Stimulated activated CD8-positive, alpha-beta memory T cell treated with anti-CD3 and anti-CD28 coated beads, Interleukin-15, amount 100 ng/mL, for 1 hour (primary cell): ENCODE results near the gene NTNG1.

Experiments
- DNase-seq: peaks from one replicate; pipeline ENCODE4 v3.0.0-alpha.2; 2020; ENCODE audit warnings: low read depth

Gene NTNG1

DNA sequence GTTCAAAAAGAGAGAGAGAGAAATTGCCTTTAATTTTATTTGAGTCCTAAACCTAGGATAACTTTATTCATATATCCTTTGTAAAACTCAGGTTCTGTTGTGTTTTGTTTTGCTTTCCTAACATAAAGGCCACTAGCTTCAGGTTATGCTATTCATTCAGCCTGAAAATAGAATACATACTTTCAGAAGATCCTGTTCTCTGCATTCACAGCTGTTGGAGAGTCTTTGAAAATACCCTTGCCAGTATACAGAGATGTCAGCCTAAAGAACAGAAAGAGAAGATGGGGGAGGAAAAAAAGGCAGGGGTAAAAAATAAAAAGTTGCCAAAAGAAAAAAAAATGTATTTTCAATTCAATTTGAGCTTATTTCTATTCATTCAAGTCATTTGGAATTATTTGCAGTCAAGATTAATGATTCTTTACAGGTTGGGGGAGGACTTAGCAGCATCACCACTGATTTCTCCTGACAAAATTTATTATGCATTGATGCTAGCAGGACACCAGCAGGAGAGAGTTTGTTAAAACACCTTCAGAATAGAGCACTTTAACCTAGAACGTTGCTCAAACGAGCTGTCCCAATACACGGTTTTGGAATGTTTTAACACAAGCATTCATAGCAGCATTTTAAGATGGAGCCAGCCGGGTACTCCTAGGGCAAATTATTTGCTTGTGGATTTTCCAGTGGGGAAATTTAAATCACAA, 318.5 kb downstream of the NTNG1 start:
- DNase-seq: no peak

DNA sequence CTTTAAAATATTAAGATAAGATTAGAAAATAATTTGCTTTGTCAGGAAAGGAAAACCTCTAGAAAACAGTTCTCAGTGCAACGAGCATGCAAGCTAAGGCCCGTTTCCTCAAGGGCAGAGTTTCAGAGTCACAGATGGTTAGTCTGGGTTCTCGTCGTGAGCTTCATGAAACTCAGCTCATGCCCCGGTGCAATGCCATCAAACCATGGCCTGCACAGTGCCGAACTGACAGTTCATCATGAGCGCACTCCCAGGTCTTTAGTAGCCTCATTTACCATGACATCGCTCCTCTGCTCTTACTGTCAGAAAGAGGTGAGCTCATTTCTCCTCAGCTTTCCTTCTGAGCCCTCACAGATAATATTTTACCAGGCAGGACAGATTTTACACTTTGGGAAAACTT, 319.2 kb downstream of the NTNG1 start:
- no peak for DNase-seq

DNA sequence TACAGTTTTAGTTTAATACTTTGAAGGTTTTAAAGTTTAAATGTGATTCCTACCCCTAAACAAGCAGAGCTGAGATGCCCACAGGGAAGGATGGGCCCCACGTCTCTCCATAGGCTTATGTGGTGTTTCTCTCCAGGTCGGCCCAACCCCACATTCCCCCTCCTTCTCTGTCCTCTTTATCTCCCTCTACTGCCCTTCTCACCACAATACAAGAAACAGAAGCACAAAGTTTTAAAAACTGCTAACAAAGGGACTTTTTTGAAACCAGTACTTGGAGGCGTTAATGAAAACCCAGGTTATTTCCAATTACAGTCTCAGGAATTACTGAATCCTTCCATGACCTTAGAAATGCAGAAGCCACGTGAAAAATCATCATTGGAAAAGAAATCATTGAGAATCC, 324.0 kb downstream of the NTNG1 start:
- DNase-seq: no peak

DNA sequence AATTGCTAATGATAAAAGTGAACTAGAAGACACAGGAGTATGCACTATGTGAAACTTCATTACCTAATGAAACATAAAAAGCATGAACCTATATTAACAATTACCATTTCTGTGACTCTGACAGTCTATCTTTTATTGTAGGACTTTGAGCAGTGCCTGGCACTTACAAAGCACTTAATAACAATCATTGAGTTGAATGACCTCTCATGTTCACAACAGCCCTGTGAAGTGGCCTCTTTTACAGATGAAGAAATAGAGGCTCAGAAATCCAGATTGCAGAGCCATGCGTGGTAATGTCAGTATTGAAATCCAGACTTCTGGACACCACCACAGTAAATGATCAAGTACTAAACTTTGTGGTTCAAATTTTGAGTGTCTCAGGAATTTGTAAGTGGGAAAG, 326.4 kb downstream of the NTNG1 start:
- DNase-seq: no peak

DNA sequence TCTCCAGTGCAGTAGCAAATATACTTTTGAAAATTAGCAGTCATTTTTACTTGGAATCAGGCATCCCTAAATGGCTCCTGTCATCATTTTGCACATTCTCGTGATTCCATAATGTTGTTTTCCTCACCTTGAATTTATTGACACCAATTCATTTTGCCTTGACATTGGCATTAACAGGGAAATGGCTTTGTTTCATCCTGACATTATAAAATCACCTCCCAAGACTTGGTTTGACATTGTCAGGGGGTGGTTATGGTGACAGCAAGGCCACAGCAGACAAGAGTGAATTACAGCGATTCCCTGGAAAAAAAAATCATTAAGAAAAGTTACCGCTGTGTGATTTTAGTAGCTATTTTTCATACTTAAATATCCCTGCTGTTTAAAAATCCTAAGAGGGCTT, 327.0 kb downstream of the NTNG1 start:
- no peak for DNase-seq

DNA sequence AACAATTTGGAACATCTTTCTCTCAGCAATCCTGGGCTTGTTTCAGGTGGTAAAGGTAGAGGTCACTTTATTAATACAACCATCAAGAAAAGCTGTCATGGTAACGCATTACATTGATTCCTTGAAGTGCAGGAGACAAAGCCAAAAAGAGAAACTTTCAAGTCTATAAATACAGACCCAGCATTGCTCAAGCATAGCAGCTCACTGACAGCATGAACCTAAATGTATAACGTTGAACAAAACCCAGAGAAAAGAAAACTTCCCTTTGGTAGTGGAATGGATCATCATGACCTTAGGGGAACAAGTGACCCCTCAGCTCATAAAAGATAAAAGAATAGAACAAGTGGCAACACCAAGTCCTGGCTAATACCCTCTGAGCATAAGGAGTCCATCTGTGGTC, 332.2 kb downstream of the NTNG1 start:
- no peak for DNase-seq

DNA sequence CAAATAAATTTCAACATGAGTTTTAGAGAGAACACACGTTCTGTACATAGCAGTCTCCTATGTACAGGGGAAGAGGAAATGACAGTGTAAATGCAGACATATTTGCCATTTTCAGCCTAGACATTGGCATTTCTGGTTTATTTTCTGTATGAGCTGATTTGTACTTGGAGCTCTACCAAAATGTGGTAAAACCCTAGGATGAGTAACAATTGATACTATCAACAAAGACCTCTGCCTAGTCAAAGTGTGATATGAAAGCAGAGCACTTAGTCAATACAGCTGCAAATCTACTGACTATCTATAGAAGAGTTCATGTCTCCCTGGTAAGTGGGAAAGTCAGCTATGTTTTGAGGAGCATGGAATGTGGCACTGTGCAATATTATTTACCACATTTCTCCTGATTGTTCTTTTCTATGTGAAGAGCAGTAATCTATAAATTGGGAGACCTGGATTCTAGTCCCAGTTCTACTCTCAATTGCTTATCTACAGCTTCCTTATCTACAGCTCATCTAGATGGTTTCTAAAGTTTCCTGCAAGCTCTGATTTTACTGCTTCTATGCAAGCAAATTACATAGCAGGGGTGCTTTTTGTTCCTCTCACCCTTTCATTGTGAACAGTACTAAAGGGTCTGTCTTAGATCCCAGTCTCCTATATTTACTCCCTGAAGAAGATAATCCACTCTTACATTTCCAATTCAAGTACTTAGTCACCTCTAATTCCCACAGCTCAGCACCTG, 334.2 kb downstream of the NTNG1 start:
- DNase-seq: no peak

DNA sequence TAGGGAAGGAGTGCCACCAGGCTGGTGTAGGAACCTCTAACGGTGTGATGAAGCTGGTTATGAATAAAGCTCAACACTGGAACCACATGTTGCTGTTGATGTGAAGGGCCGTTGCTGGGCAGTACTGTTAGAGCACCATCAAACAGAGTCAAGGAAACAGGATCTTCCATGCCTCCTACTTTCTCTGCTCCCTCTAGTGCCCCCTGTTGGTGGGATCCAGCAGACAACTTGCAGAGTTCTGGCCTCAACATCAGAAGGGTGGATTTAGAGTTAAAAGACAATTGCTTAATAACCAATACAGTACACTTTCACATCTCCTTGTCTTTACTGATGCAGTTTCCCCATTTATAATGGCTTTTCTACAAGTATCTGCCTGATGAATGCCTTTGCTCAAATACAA, 336.4 kb downstream of the NTNG1 start:
- no peak for DNase-seq

DNA sequence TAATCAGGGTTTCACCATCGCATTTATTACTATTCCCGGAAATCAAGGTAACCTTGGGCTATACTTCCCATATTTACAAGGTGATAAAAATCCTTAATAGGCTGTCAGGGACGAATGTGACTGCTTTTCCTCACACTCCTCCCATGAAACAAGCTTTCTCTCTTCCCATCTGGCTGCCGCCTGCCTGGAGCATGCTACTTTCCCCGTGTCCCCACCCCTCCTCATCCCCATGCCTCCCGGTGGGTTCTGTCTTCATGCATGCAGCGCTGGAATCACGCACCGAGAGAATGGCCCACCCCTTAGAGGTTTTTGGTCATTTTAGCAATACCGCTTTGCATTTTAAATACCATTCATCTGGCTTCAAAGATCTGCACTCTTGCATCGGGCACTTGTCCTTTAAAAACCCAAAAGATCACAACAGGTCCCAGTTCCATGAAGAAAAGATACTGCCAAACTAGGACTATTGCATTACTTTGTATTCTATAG, 339.1 kb downstream of the NTNG1 start:
- DNase-seq: no peak

DNA sequence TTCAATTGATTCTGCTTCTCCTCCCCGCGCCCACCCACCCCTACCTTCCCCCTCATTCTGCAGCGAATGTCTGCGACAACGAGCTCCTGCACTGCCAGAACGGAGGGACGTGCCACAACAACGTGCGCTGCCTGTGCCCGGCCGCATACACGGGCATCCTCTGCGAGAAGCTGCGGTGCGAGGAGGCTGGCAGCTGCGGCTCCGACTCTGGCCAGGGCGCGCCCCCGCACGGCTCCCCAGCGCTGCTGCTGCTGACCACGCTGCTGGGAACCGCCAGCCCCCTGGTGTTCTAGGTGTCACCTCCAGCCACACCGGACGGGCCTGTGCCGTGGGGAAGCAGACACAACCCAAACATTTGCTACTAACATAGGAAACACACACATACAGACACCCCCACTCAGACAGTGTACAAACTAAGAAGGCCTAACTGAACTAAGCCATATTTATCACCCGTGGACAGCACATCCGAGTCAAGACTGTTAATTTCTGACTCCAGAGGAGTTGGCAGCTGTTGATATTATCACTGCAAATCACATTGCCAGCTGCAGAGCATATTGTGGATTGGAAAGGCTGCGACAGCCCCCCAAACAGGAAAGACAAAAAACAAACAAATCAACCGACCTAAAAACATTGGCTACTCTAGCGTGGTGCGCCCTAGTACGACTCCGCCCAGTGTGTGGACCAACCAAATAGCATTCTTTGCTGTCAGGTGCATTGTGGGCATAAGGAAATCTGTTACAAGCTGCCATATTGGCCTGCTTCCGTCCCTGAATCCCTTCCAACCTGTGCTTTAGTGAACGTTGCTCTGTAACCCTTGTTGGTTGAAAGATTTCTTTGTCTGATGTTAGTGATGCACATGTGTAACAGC, 339.9 kb downstream of the NTNG1 start:
- DNase-seq: no peak

DNA sequence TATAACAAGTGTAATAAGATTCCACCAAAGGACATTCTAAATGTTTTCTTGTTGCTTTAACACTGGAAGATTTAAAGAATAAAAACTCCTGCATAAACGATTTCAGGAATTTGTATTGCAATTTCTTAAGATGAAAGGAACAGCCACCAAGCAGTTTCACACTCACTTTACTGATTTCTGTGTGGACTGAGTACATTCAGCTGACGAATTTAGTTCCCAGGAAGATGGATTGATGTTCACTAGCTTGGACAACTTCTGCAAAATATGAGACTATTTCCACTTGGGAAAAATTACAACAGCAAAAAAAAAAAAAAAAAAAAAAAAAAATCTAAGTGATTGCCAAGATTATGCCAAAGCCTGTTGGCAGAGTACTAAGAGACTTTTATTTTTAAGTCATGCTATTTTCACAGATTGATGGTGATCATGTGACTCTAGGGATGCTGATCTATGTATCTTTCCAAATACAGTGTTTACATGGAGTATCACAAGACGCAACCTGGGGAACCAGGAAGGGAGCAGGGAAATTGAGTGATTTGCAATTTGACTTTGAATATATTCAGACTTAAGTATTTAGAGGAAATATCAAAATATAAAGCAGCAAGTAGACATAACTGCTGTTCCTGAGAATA, 341.0 kb downstream of the NTNG1 start:
- no peak for DNase-seq

DNA sequence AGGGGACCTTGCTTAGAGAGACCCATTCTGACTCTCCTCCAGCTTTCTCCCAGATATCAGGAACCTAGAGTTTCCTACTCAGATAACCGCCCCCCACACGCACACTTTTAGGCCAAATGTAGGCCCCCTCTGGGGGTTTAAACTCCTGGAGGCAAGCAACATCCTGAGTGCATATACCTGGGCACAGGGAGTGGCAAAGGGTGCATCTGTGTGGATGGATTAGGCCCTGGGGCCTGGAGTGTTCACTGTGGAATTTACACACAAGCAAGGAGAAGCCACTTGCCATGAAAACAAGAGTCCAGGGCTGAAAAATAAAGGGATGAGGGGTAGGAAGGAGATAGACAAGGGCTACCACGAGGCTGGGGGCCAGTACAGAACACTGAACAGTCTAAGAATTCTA, 343.1 kb downstream of the NTNG1 start:
- DNase-seq: no peak

DNA sequence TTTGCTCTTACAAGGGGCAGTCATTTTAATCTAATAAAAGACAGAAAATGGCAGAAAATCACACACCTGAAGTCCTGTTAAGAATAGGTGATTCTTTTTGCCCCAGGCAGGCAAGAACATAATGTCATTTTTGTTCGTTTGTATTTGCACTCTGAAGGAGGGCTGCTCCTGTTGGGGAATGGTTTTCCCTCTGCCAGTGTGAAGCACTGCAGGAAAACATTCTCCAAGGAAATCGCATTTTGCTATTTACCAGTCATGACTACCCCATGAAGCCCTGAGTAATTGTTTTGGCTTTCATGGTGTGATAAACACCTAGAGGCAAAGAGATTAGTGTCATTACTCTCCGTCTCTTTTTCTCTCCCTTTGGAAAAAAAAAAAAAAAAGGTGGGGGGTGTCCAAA, 345.5 kb downstream of the NTNG1 start:
- DNase-seq: no peak

DNA sequence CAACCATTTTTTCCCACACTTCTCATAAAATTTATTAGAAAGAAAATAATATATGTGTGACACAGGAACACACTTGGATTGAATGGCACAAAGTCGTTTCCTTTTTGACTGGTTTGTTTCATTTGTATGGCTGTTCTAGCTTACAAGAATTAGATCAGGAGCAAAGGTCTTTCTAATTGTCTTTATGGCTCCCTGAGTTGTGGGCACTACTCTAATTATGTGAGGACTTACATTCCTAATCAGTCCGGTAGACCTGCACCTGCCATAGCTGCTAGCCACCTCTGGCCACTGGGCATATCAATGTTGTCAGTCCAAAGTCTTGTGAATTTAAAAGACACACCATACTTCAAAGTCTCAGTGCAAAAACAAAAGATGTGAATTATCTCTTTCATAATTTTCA, 346.7 kb downstream of the NTNG1 start:
- no peak for DNase-seq

DNA sequence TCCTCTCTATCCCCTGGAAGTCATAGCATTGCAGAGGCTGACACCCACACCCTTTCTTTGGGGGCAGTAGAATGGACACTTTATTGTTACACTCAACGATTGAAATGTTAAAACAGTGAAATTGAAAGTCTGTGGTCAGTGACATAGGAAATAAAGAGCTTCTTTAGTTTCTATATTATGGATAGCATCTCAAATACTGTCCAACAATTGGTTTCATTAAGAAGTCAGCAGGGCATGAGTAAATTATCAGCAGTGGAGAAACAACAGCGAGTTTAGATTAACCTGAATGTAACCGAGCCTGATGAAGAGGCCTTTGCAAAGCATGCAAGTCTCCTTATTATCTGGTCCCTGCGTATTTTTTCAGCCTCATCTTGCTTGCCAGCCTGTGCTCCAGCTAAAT, 350.7 kb downstream of the NTNG1 start:
- no peak for DNase-seq

DNA sequence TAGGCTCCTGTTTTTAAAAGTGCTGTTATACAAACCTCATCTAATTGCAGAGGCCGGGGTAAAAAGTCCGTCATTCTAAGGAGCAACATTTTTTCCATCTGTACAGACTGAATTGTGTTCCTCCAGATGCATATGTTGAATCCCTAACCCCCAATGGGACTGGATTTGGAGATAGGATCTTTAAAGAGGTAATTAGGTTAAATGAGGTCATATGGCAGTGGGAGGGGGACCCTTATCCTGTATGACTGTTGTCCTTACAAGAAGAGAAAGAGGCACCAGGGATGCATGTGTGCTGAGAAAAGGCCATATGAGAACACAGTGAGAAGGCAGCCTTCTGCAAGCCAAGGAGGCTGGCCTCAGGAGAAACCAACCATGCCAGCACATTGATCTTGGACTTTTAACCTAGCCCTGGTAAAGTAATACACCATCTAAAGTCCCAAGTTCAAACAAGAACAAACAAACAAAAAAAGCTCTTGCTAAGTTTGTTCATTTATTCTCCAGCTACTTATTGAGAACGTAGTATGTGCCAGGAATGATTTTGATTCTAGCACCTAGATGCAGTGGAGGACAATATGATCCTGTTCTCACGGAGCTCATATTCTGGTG, 352.4 kb downstream of the NTNG1 start:
- DNase-seq: no peak

DNA sequence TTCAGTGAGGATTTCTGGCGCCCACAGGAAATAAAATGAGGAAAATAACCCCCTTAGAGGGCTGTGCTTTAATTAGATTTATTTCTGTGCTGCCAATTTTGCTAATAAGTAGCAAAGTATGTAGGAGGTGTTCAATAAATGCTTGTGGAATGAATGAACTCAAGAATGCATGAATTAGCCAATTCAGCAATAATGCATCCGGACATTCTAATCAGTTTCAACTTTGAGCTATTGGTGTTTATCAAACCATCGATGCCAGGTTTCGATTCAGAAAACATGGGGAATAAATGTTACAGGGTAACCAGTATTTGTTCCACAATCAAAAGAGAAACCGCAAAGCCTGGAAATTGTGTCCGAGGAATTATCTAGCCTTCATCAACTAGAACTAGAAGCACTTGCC, 353.2 kb downstream of the NTNG1 start:
- no peak for DNase-seq

DNA sequence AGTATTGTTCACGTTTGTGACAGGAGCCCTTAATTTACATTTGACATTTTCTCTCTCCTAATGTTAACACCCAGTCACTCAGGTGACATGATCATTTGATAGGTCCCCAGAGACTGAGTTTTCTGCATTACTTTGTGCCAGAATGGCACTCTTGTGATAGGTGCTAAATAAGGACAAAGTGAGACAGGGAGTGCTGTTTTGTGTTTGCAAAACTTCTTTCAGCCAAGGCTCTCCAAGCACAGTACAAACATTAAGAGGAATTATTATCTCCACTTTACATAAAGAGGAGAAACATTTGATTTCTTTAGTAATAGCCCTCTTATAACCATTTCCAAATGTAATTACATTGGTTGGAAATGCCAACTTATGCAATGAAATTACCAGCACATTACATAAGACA, 355.2 kb downstream of the NTNG1 start:
- DNase-seq: no peak

DNA sequence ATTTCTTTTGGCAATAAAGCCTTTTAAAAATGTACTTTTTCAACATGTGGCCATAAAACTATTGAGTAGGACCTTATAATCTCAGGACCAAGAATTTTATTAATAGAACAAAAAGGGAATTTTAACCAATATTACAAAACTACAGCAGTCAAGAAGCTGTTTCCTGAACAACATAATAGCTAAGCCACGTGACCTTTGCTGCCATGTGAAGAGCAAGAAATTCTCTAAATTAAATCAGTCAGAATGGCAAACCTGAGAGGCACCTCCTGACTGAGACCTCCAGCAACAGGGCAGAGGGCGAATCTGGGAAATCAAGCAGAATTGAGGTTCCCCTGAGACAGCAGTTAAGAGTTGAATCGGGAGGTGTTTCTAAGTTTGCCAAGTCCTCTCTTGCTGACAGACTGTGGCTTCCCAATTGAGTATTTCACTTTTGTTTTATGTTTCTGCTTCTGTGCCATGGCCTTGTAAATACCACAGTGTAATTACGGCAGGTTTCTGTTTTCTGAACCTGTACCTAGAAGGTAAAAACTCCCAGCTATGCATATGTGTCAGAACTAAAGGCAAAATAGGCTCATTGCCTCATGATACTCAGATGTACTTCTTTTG, 358.4 kb downstream of the NTNG1 start:
- no peak for DNase-seq

DNA sequence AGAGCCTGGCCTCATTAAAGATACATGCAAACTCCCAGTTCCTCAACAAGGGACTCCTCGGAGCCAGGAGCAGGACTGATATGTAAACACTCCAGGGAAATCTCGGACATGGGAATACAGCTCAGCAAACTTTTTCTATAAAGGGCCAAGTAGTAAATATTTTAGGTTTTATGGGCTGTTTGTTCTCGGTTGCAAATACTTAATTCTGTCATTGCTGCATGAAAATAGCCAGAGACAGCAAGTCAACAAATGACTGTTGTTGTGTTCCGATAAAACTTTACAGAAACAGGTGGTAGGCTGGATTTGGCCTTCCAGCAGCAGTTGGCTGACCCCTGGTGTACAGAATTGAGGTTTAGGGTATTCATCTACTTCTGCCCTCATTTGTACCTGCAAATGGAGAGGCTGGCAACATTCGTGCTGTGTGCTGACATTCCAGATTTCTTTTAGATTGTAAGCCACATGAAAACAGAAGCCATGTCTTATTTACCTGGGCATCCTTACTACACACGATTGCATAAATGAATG, 360.3 kb downstream of the NTNG1 start:
- DNase-seq: no peak

DNA sequence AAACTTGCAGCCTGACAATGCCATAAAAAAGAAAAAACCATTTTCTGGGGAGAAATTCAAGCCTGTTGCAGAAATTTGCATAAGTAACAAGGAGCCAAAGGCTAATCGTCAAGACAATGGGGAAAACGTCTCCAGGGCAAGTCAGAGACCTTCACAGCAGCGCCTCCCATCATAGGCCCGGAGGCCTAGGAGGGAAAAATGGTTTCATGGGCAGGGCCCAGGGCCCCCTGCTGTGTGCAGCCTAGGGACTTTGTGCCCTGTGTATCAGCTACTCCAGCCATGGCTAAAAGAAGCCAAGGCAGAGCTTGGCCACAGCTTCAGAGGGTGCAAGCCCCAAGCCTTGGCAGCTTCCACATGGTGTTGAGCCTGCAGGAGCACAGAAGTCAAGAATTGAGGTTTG, 369.5 kb downstream of the NTNG1 start:
- DNase-seq: no peak
